ENCODE data around the gene RYR2.
A peak's percentile ranks its signal among the peaks of the same experiment; 100 is the strongest.
"Not testable (repeated sequence)": the region's sequence is repeated elsewhere in the genome, so short reads cannot be mapped to it uniquely, and the experiment has no call there.

Gene RYR2

DNA sequence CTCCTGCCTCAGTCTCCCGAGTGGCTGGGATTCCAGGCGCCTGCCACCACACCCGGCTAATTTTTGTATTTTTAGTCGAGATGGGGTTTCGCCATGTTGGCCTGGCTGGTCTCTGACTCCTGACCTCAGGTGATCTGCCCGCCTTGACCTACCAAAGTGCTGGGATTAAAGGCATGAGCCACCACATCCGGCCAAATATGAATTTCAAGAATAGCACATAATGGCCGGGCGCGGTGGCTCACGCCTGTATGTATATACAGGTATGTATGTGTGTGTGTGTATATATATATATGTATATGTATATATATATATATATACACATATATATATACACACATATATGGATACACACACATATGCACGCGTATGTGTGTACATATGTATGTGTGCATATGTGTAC is 753.6 kb downstream of the RYR2 start:
- no peak for TF ChIP-seq POLR2AphosphoS5 (IDR thresholded peaks at IDR 0.05; ENCODE audit: low read depth, low read length)
- no peak for TF ChIP-seq TAF1 (IDR thresholded peaks at IDR 0.05; ENCODE audit: borderline replicate concordance, low read depth, low read length)
- TF ChIP-seq POLR2A (IDR thresholded peaks at IDR 0.05; ENCODE audit: low read depth, low read length) = no peak
- DNase-seq (ENCODE audit: insufficient read length) (no peak), FAIRE-seq (no peak)

DNA sequence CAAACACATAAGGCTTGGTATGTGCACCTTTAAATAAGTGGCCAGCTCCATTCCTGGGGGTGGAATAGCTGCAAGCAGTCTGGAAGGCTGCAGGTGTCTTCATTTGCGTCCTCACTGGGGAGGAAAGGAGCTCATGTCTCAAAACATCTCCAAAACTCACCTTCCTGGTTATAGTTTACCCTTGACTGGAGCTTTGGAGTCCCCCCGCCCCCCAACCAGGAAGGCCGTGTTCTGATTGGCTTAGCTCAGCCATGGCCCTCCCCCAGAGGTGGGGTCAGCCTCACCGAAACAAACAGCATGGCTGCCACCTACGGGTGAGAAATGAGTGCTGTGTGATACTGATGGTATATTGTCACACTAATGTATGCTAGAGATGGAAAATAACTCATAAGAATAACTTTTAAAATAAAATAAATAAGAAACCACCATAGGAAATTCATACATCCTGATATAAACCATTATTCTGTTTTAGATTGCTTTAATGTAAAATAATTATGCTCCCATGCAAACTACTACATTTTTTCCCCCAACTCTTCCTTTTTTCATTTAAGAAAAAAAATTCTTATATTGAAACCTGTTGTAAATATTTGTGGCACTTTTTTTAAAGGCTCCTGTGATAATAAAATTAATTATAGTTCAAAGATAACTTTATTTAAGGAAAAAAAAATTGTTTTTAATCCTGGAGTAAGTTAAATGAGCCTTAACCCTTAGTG is 757.9 kb downstream of the RYR2 start:
- FAIRE-seq (no peak), DNase-seq (ENCODE audit: insufficient read length) (peak; percentile 23)
- no peak for TF ChIP-seq POLR2A (IDR thresholded peaks at IDR 0.05; ENCODE audit: low read depth, low read length)
- no peak for TF ChIP-seq TAF1 (IDR thresholded peaks at IDR 0.05; ENCODE audit: borderline replicate concordance, low read depth, low read length)
- no peak for TF ChIP-seq POLR2AphosphoS5 (IDR thresholded peaks at IDR 0.05; ENCODE audit: low read depth, low read length)

DNA sequence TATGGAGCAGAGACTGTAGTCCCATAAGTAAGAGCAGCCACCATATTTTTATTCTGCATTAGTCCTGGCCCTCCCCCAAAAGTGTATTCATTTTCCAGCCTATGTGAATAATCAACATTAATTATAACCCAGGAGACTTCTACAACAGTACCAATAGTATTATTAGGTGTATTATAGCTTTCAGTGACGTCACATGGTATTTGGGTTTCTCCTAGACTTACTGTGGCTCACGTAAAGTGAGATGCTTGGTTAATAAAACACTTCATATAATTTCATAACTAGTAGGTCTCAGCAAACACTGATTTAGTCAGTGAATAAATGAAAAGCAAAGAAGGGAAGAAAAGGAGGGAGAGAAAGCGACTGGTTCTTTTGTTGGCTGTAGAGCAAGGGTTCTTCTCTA is 762.5 kb downstream of the RYR2 start:
- FAIRE-seq = no peak
- no peak for DNase-seq (ENCODE audit: insufficient read length)
- no peak for TF ChIP-seq POLR2AphosphoS5 (IDR thresholded peaks at IDR 0.05; ENCODE audit: low read depth, low read length)
- TF ChIP-seq POLR2A (IDR thresholded peaks at IDR 0.05; ENCODE audit: low read depth, low read length) = no peak
- no peak for TF ChIP-seq TAF1 (IDR thresholded peaks at IDR 0.05; ENCODE audit: borderline replicate concordance, low read depth, low read length)

DNA sequence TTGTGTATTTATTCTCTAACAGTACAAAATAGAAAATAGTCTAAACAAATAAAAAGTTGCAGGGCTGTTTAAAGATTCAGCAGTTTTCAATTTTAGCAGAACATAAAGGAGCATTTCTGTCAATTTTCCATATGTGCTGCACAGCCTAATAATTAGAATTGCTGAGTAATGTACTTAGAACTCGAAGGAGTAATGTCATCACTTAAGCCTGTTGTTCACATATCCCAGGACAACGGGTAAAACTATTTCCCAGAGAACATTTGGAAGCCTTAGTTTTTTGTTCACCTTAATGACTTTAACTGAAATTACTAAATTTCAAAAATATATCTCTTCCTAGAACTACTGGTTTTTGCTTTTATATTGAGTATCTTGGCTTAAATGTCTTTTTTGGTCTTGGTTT is 767.1 kb downstream of the RYR2 start:
- FAIRE-seq = no peak

DNA sequence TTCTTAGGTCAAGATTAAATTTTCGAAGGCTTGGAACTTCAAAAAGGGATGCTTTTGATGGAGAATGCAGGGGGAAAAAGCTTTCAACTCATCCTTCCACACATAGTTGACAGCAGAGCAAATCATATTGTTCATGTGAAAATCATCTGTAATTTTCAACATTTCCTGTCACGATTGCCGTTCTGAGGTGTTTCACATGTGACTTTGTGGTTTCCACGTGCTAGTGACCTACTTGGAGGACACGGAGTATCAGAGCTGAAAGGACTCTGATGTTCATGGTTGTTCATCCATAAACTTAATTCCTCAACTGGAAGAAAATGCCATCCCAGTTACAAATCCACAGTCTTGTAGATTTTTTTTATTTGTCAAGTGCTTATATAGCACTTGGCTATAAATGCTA is 769.6 kb downstream of the RYR2 start:
- TF ChIP-seq POLR2AphosphoS5 (IDR thresholded peaks at IDR 0.05; ENCODE audit: low read depth, low read length) (no peak), POLR2A (IDR thresholded peaks at IDR 0.05; ENCODE audit: low read depth, low read length) (no peak), TAF1 (IDR thresholded peaks at IDR 0.05; ENCODE audit: borderline replicate concordance, low read depth, low read length) (no peak)
- DNase-seq (ENCODE audit: insufficient read length) (no peak), FAIRE-seq (no peak)

More for the DNA sequence above, 767.1 kb downstream of the RYR2 start:
- DNase-seq (ENCODE audit: insufficient read length) = no peak
- no peak for TF ChIP-seq TAF1 (IDR thresholded peaks at IDR 0.05; ENCODE audit: borderline replicate concordance, low read depth, low read length)
- TF ChIP-seq POLR2A (IDR thresholded peaks at IDR 0.05; ENCODE audit: low read depth, low read length) = no peak
- TF ChIP-seq POLR2AphosphoS5 (IDR thresholded peaks at IDR 0.05; ENCODE audit: low read depth, low read length) = no peak

DNA sequence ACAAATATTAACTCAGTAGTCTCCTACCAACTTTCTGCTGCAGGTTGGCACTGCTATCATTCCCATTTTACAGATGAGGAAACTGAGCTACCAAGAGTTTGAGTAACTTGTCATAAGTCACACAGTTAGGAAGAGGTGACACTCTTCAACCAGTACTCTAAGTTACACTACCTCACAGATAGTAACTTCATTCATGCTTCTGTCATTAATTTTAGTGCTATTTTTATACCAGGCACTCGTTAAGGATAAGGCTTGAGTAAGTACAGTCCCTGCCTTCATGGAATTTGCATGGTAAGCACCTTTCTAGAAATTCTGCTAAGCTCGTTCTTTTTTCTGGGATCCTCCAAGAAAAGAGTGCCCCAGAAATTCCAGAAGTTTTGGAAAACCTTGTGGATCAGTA is 770.1 kb downstream of the RYR2 start:
- no peak for DNase-seq (ENCODE audit: insufficient read length)
- FAIRE-seq = no peak
- TF ChIP-seq TAF1 (IDR thresholded peaks at IDR 0.05; ENCODE audit: borderline replicate concordance, low read depth, low read length) (no peak), POLR2AphosphoS5 (IDR thresholded peaks at IDR 0.05; ENCODE audit: low read depth, low read length) (no peak), POLR2A (IDR thresholded peaks at IDR 0.05; ENCODE audit: low read depth, low read length) (no peak)

DNA sequence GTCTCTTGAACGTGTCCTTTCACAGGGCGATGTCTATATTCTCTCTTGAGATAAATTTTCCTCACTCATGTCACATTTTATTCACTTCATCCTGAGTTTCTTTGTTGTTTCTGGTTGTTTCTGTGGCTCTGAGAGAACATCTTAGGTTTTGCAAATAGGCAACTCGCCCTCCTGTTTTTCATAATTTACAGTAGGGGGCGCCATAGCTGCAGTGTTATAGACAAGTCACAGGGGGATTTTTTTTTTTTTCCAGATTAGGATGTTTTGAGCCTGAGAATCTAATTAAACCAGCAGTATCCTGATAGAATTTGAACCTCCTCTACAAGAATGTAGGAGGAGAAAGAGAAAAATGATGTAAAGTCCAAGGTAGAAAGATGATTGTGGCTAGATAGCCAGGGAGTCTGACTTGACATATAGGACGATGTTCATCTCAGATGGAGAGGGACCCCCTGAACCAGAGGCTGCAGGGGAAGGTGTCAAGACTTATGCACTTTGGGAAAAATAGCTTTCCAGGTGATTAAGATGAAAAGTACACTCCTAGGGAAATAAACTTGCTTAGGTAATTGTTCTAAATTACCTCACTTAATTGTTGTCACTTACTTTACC is 772.4 kb downstream of the RYR2 start:
- TF ChIP-seq TAF1 (IDR thresholded peaks at IDR 0.05; ENCODE audit: borderline replicate concordance, low read depth, low read length) = no peak
- TF ChIP-seq POLR2A (IDR thresholded peaks at IDR 0.05; ENCODE audit: low read depth, low read length) = no peak
- TF ChIP-seq POLR2AphosphoS5 (IDR thresholded peaks at IDR 0.05; ENCODE audit: low read depth, low read length) = no peak
- FAIRE-seq (no peak), DNase-seq (ENCODE audit: insufficient read length) (no peak)

DNA sequence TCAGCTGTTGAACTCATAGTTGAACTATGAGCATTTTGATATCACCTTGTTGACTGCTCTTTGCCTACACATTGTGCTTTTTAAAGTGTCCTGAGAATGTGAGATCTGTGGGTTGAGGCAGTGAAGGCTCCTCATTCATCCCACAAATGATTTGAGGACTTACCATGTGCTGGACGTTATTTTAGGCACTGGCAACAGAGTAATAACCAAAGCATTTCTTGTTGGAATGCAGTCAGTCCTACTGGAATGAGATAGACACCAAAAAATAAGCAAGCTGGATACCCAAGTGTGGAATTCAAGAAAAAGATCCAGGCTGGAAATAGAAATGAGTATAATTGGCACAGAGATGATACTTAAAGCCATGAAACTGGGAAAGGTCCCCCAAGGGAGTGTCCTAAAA is 775.3 kb downstream of the RYR2 start:
- DNase-seq (ENCODE audit: insufficient read length) = no peak
- FAIRE-seq = no peak
- TF ChIP-seq TAF1 (IDR thresholded peaks at IDR 0.05; ENCODE audit: borderline replicate concordance, low read depth, low read length) (no peak), POLR2AphosphoS5 (IDR thresholded peaks at IDR 0.05; ENCODE audit: low read depth, low read length) (no peak), POLR2A (IDR thresholded peaks at IDR 0.05; ENCODE audit: low read depth, low read length) (no peak)

DNA sequence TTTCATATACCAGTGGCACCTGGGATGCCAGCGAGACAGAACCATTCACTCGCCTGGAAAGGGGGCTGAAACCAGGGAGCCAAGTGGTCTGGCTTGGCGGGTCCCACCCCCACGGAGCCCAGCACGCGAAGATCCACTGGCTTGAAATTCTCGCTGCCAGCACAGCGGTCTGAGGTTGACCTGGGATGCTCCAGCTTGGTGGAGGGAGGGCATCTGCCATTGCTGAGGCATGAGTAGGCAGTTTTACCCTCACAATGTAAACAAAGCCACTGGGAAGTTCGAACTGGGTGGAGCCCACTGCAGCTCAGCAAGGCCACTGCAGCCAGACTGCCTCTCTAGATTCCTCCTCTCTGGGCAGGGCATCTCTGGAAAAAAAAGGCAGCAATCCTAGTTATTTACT is 778.6 kb downstream of the RYR2 start:
- DNase-seq (ENCODE audit: insufficient read length); FAIRE-seq: not testable (repeated sequence)

DNA sequence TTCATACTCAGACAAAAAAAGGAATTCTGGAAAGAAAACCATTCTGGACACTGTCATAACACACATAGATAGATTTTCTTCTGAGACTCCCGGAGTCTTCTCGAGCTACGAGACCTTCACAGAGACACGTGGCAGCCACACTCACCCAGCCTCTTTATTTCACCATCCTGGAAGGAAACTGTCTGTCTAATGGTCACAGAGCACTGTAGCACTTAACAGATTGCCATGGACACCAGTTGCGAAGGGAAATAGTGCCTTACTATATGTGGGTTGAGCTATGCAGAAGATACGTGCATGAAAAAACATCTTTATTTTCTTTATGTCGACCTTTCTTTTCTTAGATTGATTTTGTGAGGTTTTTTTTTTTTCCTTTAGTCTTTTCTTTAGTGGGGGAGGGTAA is 790.9 kb downstream of the RYR2 start:
- DNase-seq (ENCODE audit: insufficient read length) (no peak), FAIRE-seq (no peak)
- TF ChIP-seq POLR2AphosphoS5 (IDR thresholded peaks at IDR 0.05; ENCODE audit: low read depth, low read length) = no peak
- no peak for TF ChIP-seq POLR2A (IDR thresholded peaks at IDR 0.05; ENCODE audit: low read depth, low read length)
- no peak for TF ChIP-seq TAF1 (IDR thresholded peaks at IDR 0.05; ENCODE audit: borderline replicate concordance, low read depth, low read length)

DNA sequence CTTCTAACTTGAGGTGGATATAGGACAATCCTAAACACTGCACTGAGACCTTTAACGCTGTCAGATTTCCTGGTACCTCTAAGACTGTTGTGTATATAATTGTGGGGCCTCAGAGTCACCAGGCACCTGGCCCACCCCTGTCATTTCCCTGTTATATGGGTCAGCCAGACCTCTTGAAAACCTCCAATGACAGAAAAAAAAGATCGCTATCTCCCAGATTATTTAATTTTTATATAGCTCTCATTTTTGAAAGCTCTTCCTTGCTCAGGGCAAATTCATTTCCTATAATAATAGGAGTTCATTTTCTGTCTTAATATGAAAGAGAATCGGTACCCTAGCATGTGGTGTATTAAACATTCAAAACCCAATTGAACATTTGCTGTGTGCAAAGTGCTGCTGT is 792.1 kb downstream of the RYR2 start:
- FAIRE-seq (no peak), DNase-seq (ENCODE audit: insufficient read length) (no peak)

DNA sequence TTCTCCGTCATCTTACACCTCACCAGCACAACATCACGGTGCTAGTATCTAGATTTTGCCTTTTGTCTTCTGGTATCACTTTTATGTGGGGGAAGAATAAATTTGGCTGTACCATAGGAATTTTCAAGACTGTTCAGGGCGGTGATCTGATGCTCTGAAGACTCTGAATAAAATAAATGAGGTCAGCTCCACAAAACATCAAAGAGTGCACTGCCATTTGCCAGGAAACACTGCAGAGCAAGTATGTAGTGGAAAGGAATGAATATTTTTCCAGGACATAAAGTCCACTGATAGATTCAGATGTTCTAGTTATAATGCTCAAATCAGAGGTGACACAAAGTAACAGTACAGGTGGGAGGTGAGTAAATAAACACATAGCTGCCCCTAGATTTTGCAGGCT is 792.5 kb downstream of the RYR2 start:
- TF ChIP-seq POLR2A (IDR thresholded peaks at IDR 0.05; ENCODE audit: low read depth, low read length) (no peak), TAF1 (IDR thresholded peaks at IDR 0.05; ENCODE audit: borderline replicate concordance, low read depth, low read length) (no peak), POLR2AphosphoS5 (IDR thresholded peaks at IDR 0.05; ENCODE audit: low read depth, low read length) (no peak)
- FAIRE-seq (no peak), DNase-seq (ENCODE audit: insufficient read length) (no peak)

More for the DNA sequence above, 792.1 kb downstream of the RYR2 start:
- TF ChIP-seq TAF1 (IDR thresholded peaks at IDR 0.05; ENCODE audit: borderline replicate concordance, low read depth, low read length) (no peak), POLR2A (IDR thresholded peaks at IDR 0.05; ENCODE audit: low read depth, low read length) (no peak), POLR2AphosphoS5 (IDR thresholded peaks at IDR 0.05; ENCODE audit: low read depth, low read length) (no peak)
